ENCODE measurements around the gene RAB9A.
A peak's percentile ranks its signal among the peaks of the same experiment; 100 is the strongest.
"Not testable (repeated sequence)": the region's sequence is repeated elsewhere in the genome, so short reads cannot be mapped to it uniquely, and the experiment has no call there.

The RAB9A gene, protein sequence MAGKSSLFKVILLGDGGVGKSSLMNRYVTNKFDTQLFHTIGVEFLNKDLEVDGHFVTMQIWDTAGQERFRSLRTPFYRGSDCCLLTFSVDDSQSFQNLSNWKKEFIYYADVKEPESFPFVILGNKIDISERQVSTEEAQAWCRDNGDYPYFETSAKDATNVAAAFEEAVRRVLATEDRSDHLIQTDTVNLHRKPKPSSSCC

DNA sequence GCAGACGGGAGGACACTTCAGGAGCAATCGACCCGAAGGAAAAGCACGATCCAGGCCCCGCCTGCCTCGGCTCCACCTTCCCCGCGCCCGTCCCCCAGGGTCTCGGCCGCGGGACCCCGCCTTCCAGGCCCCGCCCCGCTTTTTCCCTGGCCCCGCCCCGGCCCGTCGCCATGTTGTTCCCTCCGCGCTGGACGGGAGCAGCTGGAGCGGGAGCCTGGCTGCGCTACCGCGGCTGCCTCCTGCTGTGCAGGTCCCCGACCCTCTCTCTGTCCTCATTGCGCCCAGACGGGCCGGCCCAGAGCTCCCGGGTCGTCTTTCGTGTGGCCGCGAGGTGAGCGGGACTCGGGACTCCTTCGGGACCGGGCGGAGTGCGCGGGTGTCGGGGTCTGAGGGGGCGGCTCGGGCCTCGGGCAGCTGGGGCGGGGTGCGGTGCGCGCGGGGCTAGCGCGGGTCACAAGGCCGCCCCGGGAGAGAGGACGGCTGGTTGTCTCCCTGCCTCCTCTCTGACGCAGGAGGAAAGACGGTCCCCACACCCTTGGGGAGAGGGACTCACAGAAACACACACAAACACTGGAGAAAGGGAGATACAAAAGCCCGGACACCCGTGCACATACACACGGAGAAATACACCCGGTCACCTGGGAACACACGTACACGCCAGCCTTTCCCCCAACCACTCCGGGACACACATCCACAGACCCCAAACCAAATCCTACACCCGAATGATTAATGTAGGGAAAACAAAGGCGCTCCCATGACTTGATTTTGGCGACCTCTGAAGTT, at the start of gene RAB9A:
Gene RAB9A, plus strand, starts transcription at position 171 of the 783 bp plus-strand sequence. CDS start 19,619 bp downstream, outside the sequence.
- DNase-seq: peak; percentile 24 to 49

DNA sequence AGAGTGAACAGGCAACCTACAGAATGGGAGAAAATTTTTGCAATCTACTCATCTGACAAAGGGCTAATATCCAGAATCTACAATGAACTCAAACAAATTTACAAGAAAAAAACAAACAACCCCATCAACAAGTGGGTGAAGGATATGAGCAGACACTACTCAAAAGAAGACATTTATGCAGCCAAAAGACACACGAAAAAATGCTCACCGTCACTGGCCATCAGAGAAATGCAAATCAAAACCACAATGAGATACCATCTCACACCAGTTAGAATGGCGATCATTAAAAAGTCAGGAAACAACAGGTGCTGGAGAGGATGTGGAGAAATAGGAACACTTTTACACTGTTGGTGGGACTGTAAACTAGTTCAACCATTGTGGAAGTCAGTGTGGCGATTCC, 47.2 kb upstream of the RAB9A start:
- DNase-seq: not testable (repeated sequence)

DNA sequence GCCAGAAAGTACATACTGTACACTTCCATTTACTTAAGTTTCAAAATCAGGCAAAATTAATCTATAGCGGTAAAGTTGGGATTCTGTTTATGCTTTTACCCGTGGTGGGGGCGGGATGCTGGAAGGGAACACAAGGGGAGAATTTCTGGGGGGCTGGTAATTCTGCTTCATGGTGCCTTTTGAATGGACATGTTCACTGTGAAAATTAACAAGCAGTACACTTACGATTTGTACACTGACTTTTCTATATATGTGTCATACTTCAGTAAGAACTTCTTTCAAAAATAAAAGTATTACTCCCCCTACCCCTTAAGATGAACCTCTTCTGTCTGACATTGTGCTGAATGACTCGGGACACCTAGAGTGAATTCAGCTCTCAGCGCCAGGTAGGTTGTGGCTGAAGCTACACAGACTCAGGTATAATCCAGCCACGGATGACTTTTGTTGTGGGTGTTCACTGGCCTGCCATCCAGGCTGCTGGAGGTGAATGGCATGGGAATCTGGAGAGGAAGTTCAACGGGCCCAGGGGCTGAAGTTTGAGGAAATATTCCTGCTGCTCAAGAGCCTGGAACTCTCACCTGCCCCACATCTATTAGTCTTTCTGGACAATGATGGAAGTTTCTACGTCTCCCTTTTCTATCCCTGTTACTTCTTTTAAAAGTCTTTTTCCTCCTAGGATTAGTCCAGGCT, 43.3 kb upstream of the RAB9A start:
- DNase-seq: no peak

DNA sequence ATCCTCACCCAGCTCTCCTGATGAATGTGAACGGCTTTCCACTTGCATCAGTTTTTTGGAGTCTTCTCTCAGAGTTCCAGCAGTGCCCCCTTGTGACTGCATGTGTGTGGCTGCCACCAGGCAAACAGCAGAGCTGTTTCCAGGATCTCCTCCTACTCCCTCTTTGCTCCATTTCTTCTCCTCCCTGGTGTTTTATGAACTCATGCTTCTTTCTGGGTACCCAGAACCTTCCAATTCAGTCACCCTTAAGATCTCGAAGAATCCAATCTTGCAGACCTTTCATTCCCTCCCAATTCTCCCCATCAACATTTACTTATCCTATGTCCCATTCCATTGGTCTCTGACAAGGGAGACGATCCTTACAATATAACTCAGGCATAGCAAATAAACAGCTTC, 42.8 kb upstream of the RAB9A start:
- DNase-seq: peak; percentile 20 to 21

DNA sequence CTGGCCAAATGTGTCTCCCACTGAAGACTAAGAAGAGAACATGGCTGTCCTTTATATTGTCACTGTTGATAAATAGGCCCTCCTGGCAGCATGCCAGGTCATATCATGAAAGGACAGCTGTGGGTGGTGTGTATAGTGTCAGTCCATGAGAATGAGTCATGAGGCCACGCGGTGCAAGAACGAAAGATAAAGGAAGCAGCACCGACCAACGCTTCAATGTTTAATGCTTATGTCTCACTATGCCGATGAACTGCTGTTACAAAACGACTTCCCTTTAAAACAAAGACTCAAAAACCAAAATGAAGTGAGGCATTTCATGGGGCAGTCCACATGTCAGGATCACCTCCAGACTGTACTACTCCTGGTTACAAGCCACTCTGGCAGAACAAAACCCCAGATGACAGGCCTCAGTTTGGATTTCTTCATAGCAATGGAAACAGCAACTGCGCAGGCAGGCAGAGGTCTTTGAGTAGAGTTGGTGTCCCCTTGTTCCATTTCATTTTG, 41.2 kb upstream of the RAB9A start:
- DNase-seq: peak; percentile 31 to 45

DNA sequence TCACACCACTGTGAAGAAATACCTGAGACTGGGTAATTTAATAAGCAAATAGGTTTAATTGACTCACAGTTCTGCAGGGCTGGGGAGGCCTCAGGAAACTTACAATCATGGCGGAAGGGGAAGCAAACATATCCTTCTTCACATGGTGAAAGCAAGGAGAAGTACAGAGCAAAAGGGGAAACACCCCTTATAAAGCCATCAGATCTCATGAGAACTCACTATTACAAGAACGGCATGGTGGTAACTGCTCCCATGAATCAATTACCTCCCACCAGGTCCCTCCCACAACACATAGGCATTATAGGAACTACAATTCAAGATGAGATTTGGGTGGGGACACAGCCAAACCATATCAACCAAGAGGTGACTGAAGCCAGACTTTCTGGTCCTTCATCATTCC, 40.6 kb upstream of the RAB9A start:
- not testable (repeated sequence) for DNase-seq

DNA sequence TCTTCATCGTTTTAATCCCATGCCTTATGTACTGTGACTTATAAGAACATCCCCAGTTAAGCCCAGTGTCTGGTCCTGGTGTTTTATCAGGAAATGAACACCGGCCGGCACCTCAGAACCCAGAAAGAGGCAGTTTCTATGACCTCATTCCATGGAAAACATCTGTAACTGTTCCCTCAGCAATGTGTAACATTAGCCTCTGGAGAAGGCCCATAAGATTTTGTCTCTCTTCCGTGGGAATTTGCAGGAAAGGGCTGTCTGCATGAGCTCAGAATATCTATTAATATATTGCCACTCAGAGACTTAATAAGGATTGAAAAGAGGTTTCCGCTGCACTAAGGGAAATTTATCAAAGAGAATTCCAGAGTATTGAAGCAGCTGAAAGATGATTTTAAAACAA, 39.1 kb upstream of the RAB9A start:
- DNase-seq: no peak

DNA sequence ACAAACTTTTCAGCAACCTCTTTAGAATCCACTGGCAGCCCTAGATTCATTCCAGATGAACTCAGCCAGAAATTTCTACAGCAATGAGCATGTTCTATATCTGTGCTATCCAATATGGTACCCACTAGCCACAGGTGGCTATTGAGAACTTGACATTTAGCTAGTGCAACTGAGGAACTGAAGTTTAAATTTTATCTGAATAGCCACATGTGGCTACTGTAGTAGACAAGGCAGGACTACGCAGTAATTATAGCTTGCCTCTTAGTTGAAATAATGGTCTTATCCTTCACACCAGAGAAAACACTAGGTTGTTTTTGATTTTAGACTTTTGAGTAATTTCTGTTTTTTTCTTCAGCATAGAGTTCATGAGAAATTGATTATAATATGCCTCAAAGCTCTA, 38.6 kb upstream of the RAB9A start:
- no peak for DNase-seq

DNA sequence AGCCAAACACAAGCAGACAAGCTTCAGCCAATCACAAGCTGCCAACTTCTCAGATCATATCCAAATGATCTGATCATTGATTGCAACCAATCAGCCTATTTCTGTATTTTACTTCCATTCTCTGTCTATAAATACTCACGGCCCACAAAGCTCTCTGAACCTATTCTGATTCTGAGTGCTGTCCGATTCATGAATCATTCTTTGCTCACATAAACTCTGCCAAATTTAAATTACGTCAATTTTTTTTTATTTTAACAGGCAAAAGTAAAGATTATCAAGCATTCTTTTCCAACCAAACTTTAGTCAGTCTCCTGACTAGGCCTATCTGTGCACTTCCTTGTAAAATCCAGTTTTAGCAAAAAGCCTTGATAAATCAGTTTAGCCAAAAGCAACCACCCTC, 37.8 kb upstream of the RAB9A start:
- no peak for DNase-seq

DNA sequence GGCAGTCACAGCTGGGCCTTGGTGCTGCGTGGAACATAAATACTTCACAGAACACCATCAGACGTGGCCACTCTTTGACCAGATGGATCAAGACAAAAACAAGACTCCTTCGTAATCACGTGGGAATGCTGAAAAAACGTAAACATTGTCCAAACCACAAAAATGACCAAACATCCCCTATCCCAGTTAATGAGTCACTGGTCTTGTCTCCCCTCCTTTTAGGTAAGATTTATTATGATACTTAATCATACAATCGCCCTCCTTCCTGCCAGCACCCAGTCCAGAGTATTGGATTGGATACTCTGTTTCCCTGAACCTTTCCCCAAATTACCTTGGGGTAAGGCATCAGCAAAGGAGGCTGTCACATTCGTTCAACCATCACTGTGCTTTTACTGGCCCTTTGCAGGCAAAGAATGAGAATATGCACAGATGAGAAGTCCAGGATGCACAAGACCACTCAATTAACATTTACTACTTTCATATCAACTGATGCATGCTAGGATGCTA, 36.6 kb upstream of the RAB9A start:
- DNase-seq: no peak

DNA sequence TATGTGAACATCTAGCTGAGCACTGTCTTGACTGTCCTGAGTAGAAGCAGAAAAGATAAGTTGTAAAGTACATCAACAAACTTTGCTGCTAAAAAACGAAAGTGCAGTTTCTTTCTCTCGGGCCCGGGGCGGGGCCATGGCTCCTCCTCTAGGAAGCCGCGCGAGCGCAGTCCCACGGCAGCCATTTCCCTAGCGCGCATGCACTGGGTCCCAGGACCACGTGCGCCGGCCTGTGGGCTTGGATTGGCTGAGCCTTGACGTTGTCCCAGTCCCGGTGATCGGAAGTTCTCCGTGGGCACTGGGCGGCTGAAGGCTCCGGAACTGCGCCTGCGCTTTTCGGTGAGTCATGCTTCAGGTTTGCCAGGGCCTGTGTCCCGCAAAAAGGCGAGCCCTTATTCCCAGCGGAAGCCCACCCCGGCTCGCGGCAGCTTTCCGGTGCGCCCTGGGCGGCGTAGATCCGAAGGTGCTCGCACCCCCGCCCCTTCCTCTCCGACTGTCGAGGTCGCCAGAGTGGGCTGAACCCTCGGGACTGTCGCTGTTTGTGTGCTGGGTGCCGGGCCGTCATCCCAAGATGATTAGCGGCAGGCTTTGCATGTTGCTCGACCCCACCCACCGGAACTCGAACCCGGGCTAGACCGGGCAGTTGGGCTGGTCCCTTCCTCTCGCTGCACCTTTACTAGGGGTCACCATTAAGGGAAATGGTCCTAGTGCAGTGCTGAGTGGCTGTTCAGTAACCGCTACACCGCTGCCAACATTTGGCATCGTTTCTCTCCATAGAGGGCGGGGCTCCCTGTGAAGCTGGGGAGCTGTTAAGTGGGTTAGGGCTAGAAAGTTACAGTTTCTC, 35.9 kb upstream of the RAB9A start, which contains the start of gene TCEANC:
Gene TCEANC, plus strand, starts transcription at position 292 of the 844 bp plus-strand sequence. CDS start 9,368 bp downstream, outside the sequence.
- DNase-seq: peak; percentile 71 to 72

DNA sequence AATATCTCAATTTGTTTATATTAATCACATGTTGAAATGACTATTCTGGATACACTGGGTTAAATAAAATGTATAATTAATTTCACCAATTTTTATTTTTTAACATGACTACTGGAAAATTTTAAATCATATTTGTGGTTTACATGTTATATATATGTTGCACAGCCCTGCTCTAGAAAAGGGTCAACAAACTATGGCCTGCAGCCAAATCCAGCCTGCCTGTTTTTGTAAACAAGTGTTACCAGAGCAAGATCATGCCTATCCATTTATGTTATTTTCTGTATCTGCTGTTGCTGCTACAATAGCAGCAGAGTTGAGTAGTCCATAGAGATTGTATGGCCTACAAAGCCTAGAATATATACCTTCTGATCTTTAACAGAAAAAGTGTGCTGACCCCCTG, 34.8 kb upstream of the RAB9A start:
- DNase-seq: no peak

DNA sequence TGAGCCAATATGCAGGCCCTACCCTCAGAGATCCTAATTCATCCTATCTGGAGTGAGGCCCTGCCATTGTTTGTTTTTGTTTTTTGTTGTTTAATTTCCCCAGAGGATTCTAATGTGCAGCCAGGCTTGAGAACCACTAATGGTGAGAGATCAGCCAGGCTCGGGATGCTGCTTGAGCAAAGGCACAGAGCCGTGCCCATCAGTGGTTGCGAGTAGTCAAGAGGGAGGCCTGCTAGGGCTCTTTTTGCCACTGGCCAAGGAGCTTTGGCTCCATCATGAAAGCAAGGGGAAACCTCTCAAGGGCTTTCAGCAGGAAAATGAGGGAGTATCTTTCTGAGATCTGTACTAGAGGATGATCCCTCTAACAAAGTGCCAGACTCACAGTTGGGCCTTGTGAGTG, 33.3 kb upstream of the RAB9A start:
- no peak for DNase-seq

DNA sequence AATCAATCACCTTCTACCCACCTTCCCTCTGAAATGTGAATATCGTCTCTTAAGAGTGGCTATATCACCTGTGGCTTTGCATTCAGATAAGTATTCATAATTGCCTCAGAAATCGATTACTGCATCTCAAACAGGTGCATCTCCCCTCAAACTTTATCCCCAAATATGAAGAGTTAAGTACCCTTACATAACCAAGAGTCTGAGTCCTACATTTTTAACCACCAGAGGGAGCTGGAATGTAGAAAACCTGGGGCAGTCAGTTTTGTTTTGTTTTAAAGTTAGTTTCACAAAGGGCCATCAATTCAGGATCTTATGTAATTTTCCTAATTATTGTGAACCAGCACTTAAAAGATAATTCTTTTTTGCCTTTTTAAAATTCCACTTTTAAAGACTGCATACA, 30.3 kb upstream of the RAB9A start:
- peak; percentile 29 to 48 for DNase-seq

DNA sequence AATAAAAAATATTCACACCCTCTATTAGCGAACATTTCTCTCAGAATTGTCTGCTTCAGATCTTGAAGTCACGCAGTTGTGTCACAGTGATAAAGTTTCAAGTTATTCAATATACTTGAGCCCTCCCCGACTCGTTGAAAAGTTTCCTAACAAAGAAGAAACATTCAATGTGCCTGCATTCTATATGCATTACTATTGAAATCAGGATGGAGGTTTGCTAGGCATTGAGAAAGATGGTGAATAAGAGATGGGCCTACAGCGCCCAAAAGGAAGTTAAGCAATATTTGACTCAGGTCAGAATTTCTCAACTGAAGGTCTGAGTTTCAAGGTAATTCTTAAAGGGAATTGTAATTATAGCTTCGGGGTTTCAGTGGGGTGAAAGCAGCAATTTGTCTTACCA, 29.9 kb upstream of the RAB9A start:
- peak; percentile 65 to 78 for DNase-seq

DNA sequence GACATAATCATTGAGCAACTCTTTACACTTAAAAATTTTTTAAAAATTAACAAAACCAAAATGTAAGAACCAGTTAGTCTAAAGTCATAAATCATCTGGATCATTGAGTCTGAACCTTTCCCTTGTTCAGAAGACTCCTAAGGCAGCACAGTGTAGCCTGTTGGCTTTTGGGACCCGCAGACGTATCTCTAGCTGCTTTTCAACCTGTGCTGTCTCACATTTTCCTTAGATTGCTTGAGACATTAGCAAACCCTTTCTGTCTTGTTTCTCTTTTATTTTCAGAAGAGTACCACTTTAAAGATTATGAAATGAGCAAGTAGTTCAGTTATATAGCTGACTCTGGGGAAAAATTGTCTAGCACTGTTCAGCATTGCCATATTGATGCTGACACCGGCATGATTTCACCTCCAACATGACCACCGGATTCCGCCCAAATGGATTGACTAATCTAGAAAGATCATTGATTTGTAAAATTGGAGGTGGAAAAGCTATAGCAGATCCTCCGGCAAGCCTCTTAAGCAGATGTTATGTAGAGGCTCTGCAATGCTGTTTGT, 27.1 kb upstream of the RAB9A start:
- no peak for DNase-seq

DNA sequence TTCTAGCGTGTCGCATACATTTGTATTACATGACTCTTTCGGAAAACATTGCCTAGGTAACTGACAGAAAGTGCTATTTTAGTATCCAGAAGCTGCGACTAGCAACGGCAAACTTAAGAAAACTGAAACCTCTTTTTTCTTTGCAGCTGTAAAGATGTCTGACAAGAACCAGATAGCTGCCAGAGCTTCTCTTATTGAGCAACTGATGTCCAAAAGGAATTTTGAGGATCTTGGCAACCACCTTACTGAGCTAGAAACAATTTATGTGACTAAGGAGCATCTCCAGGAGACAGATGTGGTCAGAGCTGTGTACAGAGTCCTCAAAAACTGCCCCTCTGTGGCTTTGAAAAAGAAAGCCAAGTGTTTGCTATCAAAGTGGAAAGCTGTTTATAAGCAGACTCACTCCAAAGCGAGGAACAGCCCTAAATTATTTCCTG, 26.6 kb upstream of the RAB9A start:
- DNase-seq: no peak

DNA sequence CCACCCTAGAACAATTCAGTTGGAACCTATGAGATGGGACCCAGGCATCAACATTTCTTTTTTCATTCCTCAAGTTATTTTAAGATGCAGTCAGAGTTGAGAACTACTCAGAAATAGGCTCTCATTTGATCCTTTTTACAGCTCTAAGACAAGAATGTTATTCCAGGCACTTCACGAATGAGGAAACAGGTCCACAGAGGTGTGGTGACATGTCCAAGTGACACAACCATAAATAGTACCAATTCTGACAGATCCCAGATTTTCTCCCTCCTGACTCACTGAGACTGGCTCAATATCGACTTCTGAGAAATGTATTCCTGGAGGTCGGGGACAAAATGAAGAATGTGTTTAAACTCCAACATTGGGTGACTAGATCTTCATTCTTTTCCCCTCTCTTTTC, 24.9 kb upstream of the RAB9A start:
- DNase-seq: no peak

DNA sequence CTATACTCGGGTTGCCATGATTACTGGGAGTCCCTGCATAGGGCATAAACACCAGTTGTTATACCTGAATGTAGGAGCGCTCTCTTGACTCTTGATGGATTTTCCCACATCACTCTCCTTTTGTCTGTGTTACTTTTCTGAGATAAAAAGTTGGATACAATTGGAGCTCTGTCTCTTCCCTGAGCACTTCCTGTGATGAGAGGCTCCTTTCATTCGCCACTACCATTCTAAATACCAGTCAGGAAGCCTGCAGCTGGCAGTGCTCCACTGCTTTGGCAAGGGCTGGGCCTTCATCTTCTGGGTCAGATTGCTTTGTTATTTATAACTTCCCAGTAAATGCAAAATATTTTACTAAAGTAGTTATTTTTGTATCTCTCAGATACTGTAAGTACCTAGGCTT, 22.1 kb upstream of the RAB9A start:
- DNase-seq: no peak

DNA sequence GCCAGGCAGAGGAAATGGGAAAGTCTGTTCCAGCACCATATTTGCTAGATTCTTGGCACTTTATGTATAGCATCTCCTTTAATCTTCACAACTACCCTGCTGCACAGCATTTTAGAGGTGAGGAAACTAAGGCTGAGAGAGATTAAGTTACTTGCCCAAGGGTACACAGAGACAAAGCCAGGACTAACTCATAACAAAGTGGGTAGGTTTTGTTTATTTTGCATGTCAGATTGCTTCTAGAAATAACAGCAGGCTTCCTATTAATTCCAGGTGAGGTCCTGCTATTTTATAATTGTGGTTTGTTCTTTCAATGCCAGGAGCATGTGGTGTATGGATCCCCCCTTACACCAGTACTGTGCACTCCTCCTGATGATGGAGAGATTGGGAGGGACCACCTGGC, 21.0 kb upstream of the RAB9A start:
- no peak for DNase-seq

DNA sequence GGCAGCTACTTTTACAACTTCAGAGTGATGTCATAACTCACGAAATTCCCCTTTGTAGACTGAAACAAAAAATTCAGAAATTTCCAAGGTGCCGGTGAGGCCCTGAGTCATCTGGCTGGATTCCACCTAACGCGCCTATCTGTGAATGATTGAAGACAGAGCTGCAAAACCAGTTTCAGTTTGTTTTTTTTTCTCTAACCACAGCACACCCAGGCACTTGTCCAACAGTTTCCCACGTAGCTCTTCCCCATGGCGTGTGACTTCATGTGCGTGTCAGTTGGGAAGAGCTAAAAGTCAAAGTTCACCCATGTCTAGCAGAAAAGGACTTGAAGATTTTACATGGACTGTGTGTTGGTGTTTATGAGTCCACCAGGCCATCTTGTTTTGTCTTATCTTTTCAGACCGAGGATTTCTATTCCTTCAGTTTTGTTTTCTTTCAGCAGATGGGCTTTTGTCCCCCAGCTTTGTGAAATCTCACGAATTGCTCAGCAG, 19.6 kb upstream of the RAB9A start:
- DNase-seq: peak; percentile 57 to 61

DNA sequence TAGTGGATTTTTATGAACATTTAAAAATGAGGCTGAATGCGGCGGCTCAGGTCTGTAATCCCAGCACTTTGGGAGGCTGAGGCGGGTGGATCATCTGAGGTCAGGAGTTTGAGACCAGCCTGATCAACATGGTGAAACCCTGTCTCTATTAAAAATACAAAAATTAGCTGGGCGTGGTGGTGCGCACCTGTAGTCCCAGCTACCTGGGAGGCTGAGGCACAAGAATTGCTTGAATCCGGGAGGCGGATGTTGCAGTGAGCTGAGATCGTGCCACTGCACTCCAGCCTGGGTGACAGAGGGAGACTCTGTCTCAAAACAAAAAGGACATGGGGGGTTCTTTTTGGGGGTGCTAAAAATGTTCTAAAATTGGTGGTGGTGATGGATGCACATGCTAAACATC, 19.2 kb upstream of the RAB9A start:
- DNase-seq: not testable (repeated sequence)
